Measurements from ENCODE around the gene VDAC2. TPM values are rescaled to one million over a fixed set of nuclear protein-coding genes. Genes with fewer than 3 reads are reported as not detected.

The VDAC2 gene
- total RNA-seq, 6 experiments from 2014 or later: 48.3 to 92.7 (median 70.2) TPM

DNA sequence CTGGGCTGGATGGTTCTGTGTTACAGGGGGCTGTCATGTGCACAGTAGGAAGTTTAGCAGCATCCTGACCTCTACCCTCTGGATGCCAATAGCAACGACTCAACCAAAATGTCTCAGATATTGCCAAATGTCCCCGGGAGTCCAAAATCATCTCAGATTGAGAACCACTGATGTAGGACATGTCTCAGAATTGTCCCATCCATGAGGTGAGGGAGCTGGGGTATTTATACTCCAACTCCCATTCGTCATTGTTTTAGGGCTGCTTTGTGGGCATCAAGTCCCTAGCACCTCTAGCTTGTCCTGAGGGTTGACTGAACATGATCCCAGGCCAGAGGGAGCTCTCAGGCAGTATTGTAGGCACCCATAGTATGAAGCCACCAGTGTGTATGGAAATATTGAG, 50.4 kb downstream of the VDAC2 start:
- DNase-seq (no peak), ATAC-seq (no peak)
- Histone ChIP-seq H3K9me3 (no peaks in the 10 kb centered on the region), H3K4me1 (no peaks in the 10 kb centered on the region), H3K36me3 (no peaks in the 10 kb centered on the region), H3K4me3 (no peak overlapping the region), H3K27ac (no peak overlapping the region), H3K27me3 (no peaks in the 10 kb centered on the region)
- TF ChIP-seq, protein P1, sequence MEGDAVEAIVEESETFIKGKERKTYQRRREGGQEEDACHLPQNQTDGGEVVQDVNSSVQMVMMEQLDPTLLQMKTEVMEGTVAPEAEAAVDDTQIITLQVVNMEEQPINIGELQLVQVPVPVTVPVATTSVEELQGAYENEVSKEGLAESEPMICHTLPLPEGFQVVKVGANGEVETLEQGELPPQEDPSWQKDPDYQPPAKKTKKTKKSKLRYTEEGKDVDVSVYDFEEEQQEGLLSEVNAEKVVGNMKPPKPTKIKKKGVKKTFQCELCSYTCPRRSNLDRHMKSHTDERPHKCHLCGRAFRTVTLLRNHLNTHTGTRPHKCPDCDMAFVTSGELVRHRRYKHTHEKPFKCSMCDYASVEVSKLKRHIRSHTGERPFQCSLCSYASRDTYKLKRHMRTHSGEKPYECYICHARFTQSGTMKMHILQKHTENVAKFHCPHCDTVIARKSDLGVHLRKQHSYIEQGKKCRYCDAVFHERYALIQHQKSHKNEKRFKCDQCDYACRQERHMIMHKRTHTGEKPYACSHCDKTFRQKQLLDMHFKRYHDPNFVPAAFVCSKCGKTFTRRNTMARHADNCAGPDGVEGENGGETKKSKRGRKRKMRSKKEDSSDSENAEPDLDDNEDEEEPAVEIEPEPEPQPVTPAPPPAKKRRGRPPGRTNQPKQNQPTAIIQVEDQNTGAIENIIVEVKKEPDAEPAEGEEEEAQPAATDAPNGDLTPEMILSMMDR (IDR thresholded peaks at IDR 0.05): no peak
- TF ChIP-seq POLR2A (IDR thresholded peaks at IDR 0.05): no peak
- intact Hi-C loops (cut with DNase I): no loop called here
- WGBS (ENCODE audit: insufficient coverage, low coverage, low lambda C conversion rate, missing lambda C conversion rate): 50% methylated on average over 2 of the region's 3 CpGs

DNA sequence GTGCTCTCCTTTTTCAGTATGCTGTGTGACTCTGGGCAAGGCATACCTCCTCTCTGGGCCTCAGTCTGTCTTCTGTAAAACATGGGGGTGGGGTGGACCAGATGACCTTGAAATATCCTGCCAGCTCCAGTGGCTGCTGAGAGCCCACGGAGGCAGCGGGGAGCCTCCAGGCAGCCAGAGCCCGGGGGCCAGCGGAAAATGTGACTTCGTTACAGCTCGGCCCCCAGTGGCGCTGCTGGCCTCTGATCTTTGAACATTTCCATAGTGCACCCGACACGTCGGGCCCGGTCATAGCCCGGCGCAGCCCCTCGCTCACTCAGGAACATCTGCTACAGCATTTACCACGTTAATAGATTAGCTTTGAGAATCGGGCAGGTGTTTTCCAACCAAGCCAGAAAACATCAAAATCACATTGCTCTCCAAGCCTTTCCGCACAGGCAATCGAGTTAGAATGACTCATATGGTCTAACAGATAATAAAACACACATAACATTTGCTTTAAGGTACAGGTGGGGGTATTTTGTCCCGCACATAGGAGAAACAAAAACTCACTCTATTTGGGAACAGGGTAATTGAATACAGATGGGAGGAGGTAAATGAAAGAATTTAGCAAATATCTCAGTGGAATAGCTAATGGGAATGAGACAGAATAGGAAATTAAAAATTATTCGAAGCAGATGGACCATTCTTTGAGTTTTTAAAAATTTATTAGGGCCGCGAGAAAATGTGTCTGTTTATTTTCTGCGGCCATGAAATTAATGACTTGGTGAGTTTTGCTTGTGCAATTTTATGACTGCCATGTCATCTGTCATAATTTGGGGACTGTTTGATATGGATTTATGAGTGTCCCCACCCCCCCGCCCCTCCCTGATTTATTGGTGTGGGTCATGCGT, 51.5 kb downstream of the VDAC2 start:
- Histone ChIP-seq H3K9me3 (no peaks in the 10 kb centered on the region), H3K27me3 (no peaks in the 10 kb centered on the region), H3K36me3 (no peaks in the 10 kb centered on the region), H3K4me3 (no peak overlapping the region), H3K4me1 (no peaks in the 10 kb centered on the region), H3K27ac (no peak overlapping the region)
- intact Hi-C loops (cut with DNase I): no loop called here
- DNase-seq (no peak), ATAC-seq (no peak)
- TF ChIP-seq POLR2A (IDR thresholded peaks at IDR 0.05): no peak
- TF ChIP-seq, protein P1 (IDR thresholded peaks at IDR 0.05): no peak
- 78% methylated on average over 14 of the region's 25 CpGs for WGBS (ENCODE audit: insufficient coverage, low coverage, low lambda C conversion rate, missing lambda C conversion rate)

DNA sequence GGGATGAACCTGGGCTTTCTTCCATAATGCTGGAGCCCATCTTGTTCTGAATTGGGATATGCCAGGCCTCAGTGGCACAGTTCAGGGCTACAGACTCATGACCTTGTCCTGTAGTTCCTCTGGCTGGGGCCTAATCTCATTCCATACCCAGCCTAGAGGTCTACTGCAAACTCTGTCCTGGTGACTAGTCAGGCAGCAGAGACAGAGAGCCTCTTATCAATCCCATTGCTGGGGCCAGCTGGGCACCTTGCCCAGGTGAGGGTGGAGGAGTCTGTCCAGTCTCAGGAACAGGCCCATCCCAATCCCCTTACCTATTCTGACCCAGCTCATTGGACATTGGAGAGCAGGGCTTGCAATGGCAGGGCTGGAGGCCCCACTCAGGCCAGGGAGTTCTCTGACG, 53.2 kb downstream of the VDAC2 start:
- Histone ChIP-seq H3K9me3 (no peaks in the 10 kb centered on the region), H3K27me3 (no peaks in the 10 kb centered on the region), H3K27ac (no peak overlapping the region), H3K4me1 (no peaks in the 10 kb centered on the region), H3K4me3 (no peak overlapping the region), H3K36me3 (no peaks in the 10 kb centered on the region)
- intact Hi-C loops (cut with DNase I): no loop called here
- TF ChIP-seq, protein P1 (IDR thresholded peaks at IDR 0.05): no peak
- TF ChIP-seq POLR2A (IDR thresholded peaks at IDR 0.05): no peak
- ATAC-seq (no peak), DNase-seq (no peak)
- WGBS (ENCODE audit: insufficient coverage, low coverage, low lambda C conversion rate, missing lambda C conversion rate): no CpG with 5 or more reads among the region's 1 CpG

DNA sequence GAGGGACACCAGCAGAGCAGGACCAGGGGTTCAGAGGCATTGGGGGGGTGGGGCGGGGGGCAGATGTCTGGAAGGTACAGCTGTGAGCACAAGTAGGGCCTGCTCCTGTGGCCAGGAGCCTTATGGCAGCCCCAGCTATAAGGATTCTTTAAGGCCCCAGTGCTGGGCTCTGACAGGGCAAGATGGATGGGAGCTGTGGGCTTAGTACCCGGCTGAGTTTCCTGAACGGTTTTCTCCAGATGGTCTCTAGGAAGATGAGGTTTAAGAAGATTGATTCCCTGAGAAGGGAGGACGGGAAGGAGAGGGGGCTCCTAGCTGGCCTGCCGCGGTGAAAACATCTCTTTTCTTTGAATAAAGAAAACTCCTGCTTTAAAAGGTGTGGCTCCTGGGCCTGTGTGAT, 55.3 kb downstream of the VDAC2 start:
- H3K36me3 ChIP-seq: no peaks in the 10 kb centered on the region
- H3K9me3 ChIP-seq: no peaks in the 10 kb centered on the region
- intact Hi-C loops (cut with DNase I): no loop called here
- no peak for ATAC-seq
- 57% methylated on average over 2 of the region's 6 CpGs for WGBS (ENCODE audit: insufficient coverage, low coverage, low lambda C conversion rate, missing lambda C conversion rate)
- no peaks in the 10 kb centered on the region for H3K27me3 ChIP-seq
- no peak for DNase-seq
- H3K27ac ChIP-seq: no peak overlapping the region
- H3K4me1 ChIP-seq: no peaks in the 10 kb centered on the region
- TF ChIP-seq, protein P1 (IDR thresholded peaks at IDR 0.05): no peak
- TF ChIP-seq POLR2A (IDR thresholded peaks at IDR 0.05): no peak
- no peak overlapping the region for H3K4me3 ChIP-seq
